ENCODE measurements around the gene MKKS.
"Not testable (repeated sequence)": the region's sequence is repeated elsewhere in the genome, so short reads cannot be mapped to it uniquely, and the experiment has no call there.

The MKKS gene

GRCh38 chr20:10429443-10429981, 4.5 kb downstream of the MKKS start:
- Histone ChIP-seq H3K4me3 (ENCODE audit: low read depth in 1 of 2, low read length in 1 of 2) (no peak overlapping the region), H3K9me3 (no peaks in the 10 kb centered on the region), H3K4me1 (ENCODE audit: control insufficient read depth in 1 of 2, insufficient read depth in 1 of 2, low read depth in 1 of 2, low read length in 1 of 2) (peaks cover 13 to 14% of the 10 kb centered on the region in 2 experiments), H3K36me3 (peaks cover 6% of the 10 kb centered on the region), H3K27ac (no peak overlapping the region), H3K27me3 (no peaks in the 10 kb centered on the region)
- TF ChIP-seq, protein P1, sequence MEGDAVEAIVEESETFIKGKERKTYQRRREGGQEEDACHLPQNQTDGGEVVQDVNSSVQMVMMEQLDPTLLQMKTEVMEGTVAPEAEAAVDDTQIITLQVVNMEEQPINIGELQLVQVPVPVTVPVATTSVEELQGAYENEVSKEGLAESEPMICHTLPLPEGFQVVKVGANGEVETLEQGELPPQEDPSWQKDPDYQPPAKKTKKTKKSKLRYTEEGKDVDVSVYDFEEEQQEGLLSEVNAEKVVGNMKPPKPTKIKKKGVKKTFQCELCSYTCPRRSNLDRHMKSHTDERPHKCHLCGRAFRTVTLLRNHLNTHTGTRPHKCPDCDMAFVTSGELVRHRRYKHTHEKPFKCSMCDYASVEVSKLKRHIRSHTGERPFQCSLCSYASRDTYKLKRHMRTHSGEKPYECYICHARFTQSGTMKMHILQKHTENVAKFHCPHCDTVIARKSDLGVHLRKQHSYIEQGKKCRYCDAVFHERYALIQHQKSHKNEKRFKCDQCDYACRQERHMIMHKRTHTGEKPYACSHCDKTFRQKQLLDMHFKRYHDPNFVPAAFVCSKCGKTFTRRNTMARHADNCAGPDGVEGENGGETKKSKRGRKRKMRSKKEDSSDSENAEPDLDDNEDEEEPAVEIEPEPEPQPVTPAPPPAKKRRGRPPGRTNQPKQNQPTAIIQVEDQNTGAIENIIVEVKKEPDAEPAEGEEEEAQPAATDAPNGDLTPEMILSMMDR (IDR thresholded peaks at IDR 0.05) = no peak

- Histone ChIP-seq H3K27ac (no peak overlapping the region), H3K27me3 (no peaks in the 10 kb centered on the region)
- TF ChIP-seq, protein P1 (IDR thresholded peaks at IDR 0.05) = no peak
These were observed 6.0 kb downstream of the MKKS start for GRCh38 chr20:10428008-10428407.

GRCh38 chr20:10427060-10427692, 6.8 kb downstream of the MKKS start:
- no peak overlapping the region for H3K4me3 ChIP-seq (ENCODE audit: low read depth in 1 of 2, low read length in 1 of 2)
- H3K4me1 ChIP-seq (ENCODE audit: control insufficient read depth in 1 of 2, insufficient read depth in 1 of 2, low read depth in 1 of 2, low read length in 1 of 2) = peaks cover 0 to 2% of the 10 kb centered on the region in 2 experiments
- H3K27ac ChIP-seq = no peak overlapping the region
- H3K36me3 ChIP-seq = peaks cover 6% of the 10 kb centered on the region
- TF ChIP-seq, protein P1 (IDR thresholded peaks at IDR 0.05) = peak; percentile 65
- no peaks in the 10 kb centered on the region for H3K27me3 ChIP-seq
- no peaks in the 10 kb centered on the region for H3K9me3 ChIP-seq

More at GRCh38 chr20:10428008-10428407, 6.0 kb downstream of the MKKS start:
- Histone ChIP-seq H3K4me3 (ENCODE audit: low read depth in 1 of 2, low read length in 1 of 2) (no peak overlapping the region), H3K4me1 (ENCODE audit: control insufficient read depth in 1 of 2, insufficient read depth in 1 of 2, low read depth in 1 of 2, low read length in 1 of 2) (peaks cover 5 to 7% of the 10 kb centered on the region in 2 experiments), H3K36me3 (peaks cover 6% of the 10 kb centered on the region), H3K9me3 (no peaks in the 10 kb centered on the region)

- H3K4me3 ChIP-seq (ENCODE audit: low read depth in 1 of 2, low read length in 1 of 2) = no peak overlapping the region
- no peaks in the 10 kb centered on the region for H3K27me3 ChIP-seq
- H3K36me3 ChIP-seq = peaks cover 16% of the 10 kb centered on the region
- TF ChIP-seq, protein P1 (IDR thresholded peaks at IDR 0.05) = no peak
- H3K4me1 ChIP-seq (ENCODE audit: control insufficient read depth in 1 of 2, insufficient read depth in 1 of 2, low read depth in 1 of 2, low read length in 1 of 2) = peaks cover 0 to 3% of the 10 kb centered on the region in 2 experiments
- H3K27ac ChIP-seq = no peak overlapping the region
- no peaks in the 10 kb centered on the region for H3K9me3 ChIP-seq
These were observed 10.3 kb downstream of the MKKS start for GRCh38 chr20:10423735-10424134.

GRCh38 chr20:10419550-10420133, 14.4 kb downstream of the MKKS start:
- no peak overlapping the region for H3K27ac ChIP-seq
- H3K4me3 ChIP-seq (ENCODE audit: low read depth in 1 of 2, low read length in 1 of 2) = no peak overlapping the region
- H3K4me1 ChIP-seq (ENCODE audit: control insufficient read depth in 1 of 2, insufficient read depth in 1 of 2, low read depth in 1 of 2, low read length in 1 of 2) = peaks cover 10 to 12% of the 10 kb centered on the region in 2 experiments
- no peaks in the 10 kb centered on the region for H3K27me3 ChIP-seq
- H3K36me3 ChIP-seq = peaks cover 23% of the 10 kb centered on the region
- no peaks in the 10 kb centered on the region for H3K9me3 ChIP-seq
- TF ChIP-seq, protein P1 (IDR thresholded peaks at IDR 0.05) = no peak

GRCh38 chr20:10417218-10417617, 16.8 kb downstream of the MKKS start:
- peaks cover 44% of the 10 kb centered on the region for H3K36me3 ChIP-seq
- H3K9me3 ChIP-seq; H3K27me3 ChIP-seq; H3K27ac ChIP-seq; H3K4me3 ChIP-seq (ENCODE audit: low read depth in 1 of 2, low read length in 1 of 2): not testable (repeated sequence)
- H3K4me1 ChIP-seq (ENCODE audit: control insufficient read depth in 1 of 2, insufficient read depth in 1 of 2, low read depth in 1 of 2, low read length in 1 of 2) = peaks cover 10 to 12% of the 10 kb centered on the region in 2 experiments
